KBM-7 (cell line): ENCODE data around the gene KNL1.

ENCODE experiments used
- DNase-seq: peaks from one replicate; pipeline ENCODE4 v3.0.0-alpha.2; 2015
- in situ Hi-C: fragments of 300-500 bp; cut with MboI; formaldehyde crosslinking; loops from 2 replicates; pipeline ENCODE4 v1.14.3; 2020; ENCODE audit warnings: low sequenced_read_pairs, low pct_unique_long_range_greater_than_20kb, mixed read lengths

The KNL1 gene, protein sequence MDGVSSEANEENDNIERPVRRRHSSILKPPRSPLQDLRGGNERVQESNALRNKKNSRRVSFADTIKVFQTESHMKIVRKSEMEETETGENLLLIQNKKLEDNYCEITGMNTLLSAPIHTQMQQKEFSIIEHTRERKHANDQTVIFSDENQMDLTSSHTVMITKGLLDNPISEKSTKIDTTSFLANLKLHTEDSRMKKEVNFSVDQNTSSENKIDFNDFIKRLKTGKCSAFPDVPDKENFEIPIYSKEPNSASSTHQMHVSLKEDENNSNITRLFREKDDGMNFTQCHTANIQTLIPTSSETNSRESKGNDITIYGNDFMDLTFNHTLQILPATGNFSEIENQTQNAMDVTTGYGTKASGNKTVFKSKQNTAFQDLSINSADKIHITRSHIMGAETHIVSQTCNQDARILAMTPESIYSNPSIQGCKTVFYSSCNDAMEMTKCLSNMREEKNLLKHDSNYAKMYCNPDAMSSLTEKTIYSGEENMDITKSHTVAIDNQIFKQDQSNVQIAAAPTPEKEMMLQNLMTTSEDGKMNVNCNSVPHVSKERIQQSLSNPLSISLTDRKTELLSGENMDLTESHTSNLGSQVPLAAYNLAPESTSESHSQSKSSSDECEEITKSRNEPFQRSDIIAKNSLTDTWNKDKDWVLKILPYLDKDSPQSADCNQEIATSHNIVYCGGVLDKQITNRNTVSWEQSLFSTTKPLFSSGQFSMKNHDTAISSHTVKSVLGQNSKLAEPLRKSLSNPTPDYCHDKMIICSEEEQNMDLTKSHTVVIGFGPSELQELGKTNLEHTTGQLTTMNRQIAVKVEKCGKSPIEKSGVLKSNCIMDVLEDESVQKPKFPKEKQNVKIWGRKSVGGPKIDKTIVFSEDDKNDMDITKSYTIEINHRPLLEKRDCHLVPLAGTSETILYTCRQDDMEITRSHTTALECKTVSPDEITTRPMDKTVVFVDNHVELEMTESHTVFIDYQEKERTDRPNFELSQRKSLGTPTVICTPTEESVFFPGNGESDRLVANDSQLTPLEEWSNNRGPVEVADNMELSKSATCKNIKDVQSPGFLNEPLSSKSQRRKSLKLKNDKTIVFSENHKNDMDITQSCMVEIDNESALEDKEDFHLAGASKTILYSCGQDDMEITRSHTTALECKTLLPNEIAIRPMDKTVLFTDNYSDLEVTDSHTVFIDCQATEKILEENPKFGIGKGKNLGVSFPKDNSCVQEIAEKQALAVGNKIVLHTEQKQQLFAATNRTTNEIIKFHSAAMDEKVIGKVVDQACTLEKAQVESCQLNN (N-terminal part only)

DNA sequence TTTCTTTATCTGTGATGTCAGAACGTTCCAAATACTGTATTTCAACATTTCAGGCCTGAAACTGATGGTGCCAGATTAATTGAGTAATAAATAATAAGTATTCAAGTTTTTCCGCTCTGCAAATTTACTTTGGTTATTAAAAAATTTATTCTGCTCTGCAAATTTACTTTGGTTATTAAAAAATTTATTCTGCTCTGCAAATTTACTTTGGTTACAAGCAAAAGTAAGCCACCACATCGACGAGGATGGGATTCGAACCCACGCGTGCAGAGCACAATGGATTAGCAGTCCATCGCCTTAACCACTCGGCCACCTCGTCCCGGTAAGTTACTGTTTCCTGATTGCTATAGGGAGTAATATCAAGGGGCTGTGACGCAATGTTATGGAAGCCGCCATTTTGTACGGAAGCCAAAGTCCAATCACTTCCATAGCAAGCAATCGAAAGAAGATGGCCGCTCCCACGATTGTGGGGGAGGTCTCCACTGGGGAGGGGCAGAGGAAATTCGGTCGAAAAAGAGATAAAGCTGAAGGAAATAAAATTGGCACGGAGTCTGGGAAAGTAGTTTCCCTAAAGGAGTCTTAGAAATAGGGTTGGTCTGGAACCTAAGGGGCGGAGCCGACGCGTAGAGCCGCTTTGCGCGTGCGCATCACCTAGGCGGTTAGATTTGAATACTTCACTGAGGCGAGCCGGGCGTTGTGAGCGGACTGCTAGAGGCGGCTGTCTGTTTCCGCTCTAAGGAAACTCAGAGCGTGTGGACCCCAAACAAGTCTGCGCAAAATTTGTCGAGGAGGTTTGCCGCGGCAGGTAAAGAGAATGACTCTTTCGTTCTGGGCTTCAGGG is at the start of gene KNL1:
KNL1 (plus strand) TSS at position 662 of the 841 bp plus-strand sequence. CDS start 8,683 bp downstream, outside the sequence.
- peak; percentile 99 for DNase-seq
- in situ Hi-C loops: no loop called here

DNA sequence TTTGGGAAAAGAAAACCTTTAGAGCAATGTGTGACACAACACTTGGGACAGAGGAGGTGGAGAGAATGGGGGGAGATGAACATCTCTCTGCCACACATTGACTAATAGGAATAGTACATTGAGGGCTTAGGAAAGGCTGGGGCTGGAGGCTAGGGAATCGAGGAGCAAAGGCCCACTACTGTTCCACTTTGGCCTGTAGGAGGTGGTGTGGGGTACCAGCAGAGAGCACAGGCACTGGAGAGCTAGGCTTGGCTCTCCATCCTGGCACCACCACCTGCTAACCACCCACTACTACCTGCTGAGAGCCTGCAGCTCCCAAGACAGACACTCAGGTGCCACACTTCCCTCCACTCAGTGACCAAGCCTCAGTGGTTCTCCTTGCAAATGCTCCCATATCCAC is 48.6 kb upstream of the KNL1 start:
- DNase-seq: no peak
- in situ Hi-C loops: no loop called here

DNA sequence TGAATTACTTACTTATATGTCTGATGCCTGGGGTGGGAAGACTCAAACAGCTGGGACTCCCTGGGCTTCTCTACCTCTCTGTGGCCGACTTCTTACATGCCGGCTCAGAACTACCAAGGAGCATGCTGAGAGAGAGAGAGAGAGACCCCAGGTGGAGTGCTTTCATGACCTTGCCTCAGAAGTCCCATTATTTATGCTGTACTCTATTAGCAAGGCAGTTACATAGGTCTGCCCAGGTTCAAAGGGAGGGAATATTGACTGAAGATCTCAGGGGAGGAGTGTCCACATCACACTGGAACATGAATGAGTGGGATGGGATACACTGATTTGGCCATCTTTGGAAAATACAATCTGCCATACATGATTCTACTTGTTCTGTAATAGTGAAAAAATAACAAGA is 45.4 kb upstream of the KNL1 start:
- DNase-seq: no peak
- in situ Hi-C loops: no loop called here

DNA sequence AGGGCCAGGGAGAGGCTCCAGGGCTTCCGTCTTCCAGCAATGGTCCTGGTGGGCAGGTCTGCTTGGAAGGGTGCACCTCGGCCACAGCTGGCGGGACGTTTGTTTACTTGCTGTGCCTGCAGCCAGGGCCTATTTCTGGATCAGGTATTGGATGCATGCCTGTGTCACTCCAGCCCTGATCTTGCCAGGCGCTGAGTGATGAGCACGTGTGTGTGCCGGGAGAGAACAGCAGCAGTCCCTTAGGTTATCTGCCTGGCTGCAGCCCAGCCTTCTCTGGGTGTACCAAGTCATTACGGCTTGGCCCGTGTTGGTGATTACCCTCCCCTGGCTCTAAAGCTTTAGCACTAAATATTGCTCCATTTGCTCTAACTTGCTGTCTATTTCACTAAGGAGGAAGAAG is 44.2 kb upstream of the KNL1 start:
- DNase-seq: no peak
- in situ Hi-C loops: no loop called here

DNA sequence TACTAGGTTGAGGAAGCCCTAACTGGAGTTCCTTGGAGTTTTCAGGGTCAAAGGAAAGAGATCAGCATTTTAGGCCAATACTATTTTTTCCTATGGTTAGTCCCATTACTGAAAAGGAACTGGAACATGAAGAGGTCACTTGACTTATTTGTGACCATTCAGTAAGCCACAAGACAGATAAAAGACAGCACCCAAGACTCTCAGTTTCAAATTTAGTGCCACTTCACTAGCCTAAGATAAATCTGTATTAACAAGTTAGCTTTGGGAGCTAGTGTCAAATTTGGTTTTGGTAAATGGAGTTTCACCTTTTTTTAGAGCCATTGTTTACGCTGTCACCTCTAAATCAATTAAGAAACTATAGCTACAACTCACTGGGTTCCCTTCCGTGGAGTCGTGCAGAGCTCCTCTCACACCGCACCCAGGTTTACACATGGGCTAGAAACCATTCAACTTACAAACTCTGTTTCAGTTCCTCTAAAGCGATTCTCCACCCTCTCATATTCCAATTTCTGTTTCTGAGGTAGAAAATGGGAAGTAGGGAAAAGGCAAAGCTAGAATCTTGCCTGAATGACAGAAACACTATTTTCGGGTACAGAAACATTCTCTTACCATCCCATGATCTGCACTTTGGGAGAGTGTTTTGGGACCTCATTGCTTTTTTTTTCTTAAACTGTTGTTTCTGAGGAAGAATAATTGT is 43.6 kb upstream of the KNL1 start:
- DNase-seq: peak; percentile 47
- in situ Hi-C loops: no loop called here

DNA sequence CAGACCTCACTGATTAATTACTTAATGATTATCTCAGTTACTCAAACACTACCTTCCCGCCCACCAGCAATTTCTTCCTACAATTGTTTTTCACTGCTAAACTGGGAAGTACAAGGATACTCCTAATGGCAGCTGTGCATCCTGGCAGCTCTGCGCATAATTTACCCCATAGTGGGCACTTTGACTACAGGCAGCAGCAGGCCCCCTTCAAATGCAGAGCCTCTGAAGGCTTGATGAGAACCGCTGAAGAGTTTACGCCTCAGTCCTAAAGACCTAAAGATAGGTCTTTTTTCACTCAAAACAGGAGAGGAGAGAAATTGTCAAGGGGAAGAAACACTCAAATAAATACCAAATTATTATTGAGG is 39.9 kb upstream of the KNL1 start:
- in situ Hi-C loops: no loop called here

DNA sequence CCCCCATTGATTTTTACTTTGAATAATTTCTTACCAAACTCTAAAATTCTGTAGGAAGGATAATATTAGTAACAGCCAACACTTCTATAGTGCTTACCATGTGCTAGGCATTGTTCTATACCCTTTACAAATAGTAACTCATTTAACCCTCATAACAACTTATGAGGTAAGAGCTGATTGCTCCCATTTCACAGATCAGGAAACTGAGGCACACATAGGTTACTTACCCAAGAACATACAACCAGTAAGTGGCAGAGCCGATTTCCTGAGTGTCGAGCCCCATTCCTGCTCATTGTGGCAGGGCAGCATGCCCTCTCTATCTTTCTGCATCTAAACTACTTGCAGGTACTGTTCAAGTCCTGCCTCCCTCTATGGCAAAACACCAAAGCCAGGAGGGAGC is 38.2 kb upstream of the KNL1 start:
- DNase-seq: no peak
- in situ Hi-C loops: no loop called here

More for the DNA sequence above, 39.9 kb upstream of the KNL1 start:
- DNase-seq: no peak

DNA sequence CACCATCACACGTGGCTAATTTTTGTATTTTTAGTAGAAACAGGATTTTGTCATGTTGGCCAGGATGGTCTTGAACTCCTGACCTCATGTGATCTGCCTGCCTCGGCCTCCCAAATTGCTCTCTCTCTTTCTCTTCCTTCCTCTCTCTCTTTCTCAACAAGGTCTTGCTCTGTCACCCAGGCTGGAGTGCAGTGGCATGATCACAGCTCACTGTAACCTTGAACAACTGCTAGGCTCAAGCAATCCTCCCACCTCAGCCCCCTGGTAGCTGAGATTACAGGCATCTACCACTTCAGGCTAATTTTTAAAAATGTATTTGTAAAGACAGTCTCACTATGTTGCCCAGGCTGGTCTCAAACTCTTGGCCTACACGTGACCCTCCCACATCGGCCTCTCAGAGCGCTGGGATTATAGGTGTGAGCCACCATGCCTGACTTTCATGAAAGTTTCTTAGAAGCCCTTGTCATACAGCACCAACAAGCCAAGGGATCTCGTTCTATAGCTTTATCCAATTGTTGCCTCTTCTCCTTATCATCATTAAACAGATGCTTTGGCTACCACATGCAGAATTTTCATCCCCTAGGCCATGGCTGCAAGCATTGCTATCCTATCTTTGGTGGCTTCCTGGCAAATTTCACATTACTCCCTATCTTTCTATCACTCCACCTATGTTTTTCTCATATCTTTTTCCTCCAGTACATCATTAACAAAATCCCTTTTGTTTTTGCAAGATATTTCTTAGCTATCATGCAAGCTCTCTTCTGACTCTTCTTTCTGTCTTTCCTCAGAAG is 34.9 kb upstream of the KNL1 start:
- no peak for DNase-seq
- in situ Hi-C loops: no loop called here

DNA sequence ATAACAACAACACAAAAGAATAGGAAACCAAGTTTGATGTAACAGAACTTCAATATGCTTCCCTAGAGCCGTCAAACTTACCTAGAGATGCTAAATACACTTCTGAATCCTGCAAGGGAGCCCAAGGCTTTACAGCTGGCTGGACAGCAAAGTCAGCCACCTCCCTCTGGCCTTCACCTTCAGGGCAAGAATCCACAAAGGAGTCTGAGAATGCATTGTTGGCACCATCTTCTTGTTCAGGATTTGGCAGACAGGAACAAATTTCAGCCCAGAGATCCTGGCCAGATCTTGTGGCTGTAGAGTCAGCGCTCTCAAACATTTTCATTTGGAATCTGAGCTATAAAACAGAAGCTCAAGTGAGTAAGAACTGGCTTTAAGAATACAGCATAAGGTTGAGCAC is 31.4 kb upstream of the KNL1 start:
- DNase-seq: no peak
- in situ Hi-C loops: no loop called here

DNA sequence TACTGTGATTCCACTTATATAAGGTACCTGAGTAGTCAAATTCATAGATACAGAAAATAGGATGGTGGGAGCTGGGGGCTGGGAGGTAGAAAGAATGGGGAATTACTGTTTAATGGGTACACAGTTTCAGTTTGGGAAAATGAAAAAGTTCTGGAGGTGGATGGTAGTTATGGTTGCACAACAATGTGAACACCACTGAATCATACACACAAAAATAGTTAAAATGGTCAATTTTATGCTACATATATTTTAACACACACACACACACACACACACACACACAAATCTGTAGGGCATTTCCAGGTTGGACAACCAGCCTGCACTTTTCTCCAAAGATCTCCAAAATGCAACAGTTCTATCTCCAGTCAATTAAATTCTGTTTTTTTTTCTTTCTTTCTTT is 30.6 kb upstream of the KNL1 start:
- DNase-seq: no peak
- in situ Hi-C loops: no loop called here

DNA sequence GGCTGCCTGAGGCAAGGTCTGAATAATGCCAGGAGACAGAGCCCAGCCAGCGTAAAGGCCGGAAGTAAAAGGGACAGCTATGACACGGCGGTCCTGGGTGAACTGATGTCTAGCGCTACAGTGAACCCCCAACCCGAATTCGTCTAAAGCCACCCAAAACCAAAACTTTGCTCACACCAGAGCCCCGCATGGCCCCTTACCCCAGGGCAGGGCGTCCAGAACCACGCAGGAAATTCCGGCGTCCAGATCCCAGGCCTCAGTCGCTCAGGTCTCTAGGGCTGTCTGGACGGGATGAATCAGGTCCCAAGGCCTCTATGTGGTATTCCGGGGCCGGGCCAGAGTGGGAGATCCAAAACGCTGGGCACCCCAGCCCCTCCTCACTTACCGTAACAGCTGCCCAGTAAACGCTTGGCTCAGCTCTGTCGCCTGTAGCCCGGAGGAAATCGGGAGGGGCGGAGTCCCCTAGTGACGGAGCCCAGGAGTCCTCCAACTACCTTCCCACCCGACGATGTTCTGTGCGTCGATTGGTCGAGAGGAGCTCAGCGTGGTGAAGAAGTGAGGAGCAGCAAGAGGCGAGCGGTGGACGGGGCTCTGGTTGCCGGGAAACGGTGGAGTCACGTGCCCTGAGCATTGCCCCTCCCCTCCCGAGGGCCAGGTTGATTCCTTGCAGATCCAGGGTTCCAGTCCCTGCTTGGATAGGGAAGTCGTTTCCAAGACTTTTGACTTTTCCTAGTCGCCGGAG is 29.3 kb upstream of the KNL1 start, which contains the start of gene CCDC32:
CCDC32 (minus strand) TSS at position 452 of the 742 bp plus-strand sequence. CDS start 2,027 bp downstream, outside the sequence.
- in situ Hi-C loops: no loop called here
- peak; percentile 98 for DNase-seq

DNA sequence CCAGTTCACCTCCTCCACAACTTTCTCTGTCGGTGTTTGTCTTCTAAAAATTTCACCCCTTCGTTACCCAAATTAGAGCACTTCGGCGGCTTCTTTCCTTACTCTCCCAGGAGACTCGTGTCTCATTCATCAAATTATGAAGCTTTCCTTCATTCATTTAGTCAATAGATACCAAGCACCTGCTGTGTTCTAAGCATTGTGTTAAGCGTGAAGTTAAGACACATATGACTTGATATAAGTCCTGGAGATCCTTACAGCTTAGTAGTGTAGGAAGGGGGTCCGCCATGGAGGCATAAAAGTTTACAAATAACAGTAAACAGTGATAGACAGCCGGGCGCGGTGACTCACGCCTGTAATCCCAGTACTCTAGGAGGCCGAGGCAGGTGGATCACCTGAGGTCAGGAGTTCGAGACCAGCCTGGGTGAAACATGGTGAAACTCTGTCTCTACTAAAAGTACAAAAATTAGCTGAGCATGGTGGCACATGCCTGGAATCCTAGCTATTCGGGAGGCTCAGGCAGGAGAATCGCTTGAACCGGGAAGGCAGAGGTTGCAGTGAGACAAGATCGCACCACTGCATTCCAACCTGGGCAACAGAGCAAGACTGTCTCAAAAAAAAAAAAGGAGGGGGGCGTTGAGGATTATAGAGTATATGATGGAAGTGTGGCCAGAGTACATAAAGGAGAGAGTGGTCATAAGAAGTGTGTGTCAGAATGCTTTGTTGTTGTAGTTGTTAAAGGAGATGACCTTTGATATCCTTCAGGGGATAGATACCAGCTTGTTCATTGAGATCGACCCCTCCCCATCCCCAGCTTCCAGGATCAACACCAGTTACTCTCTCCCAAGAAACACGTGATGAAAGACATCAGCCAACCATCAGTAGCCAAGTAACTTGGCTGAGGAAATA is 28.5 kb upstream of the KNL1 start:
- DNase-seq: no peak
- in situ Hi-C loops: no loop called here

DNA sequence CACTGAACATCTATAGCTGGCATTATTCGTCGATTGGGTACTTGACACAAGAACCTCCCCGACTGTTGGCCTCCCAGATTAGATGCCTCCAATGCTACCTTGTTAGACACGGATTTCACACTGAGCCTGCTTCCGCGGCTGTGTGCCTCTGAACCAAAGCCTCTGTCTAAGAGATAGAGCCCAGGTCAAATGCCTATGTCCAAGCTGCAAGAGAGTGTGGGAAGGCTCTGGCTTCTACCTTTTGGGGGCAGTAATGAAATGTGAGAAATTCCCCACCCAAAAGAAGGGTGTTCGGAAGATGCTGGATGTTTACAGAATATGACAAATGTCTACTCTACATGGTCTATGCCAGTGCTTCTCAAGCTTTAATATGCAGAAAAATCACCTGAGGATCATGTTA is 26.9 kb upstream of the KNL1 start:
- DNase-seq: peak; percentile 63
- in situ Hi-C loops: no loop called here

DNA sequence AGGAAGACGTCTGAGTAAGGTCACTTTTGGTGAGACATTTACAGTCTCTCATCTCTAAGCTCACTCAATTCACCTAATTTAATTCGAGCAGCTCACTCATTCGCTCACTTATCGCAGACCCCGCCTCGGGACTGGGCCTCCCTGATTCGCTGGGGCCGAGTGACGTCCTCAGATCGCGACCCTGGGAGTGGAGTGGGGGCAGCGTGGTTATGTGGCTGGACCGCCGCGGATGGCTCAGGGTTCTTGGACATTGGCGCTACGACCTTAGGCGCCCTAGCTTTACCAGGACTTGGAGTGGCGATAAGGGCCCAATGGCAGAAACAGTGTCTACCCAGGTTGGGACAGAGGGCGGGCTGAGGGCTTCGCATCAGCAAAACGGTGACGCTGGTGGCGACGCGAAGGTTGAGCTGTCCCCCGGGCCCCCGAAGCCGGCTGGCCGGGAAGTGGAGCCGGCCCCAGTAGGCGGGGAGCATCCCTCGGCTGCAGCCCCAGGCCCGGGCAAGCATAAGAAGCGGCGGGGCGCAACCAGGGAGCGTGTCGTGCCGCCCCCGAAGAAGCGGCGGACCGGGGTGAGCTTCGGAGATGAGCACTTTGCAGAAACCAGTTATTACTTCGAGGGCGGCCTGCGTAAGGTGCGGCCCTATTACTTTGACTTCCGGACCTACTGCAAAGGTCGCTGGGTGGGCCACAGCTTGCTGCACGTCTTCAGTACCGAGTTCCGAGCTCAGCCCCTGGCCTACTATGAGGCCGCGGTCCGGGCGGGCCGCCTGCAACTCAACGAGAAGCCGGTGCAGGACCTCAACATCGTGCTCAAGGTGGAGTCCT is 24.7 kb upstream of the KNL1 start, which contains the start of gene RPUSD2:
RPUSD2 (plus strand) TSS at position 171 of the 825 bp plus-strand sequence; CDS start at position 210, 39 bp downstream.
- peak; percentile 91 for DNase-seq
- in situ Hi-C loops: no loop called here

DNA sequence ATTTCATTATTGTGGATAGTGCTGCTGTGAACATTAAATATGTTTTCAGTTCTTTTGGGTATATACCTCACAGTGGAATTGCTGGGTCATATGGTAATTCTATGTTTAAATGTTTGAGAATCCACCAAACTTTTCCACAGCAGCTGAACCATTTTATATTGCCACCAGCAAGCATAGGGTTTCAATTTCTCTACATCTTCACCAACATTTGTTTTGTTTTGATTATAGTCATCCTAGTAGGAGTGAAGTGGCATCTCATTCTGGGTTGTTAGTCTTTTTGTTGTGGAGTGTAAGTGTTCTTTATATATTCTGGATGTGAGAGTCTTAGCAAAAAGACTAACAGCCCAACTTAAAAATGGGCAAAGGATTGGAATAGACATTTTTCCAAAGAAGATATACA is 18.9 kb upstream of the KNL1 start:
- no peak for DNase-seq
- in situ Hi-C loops: no loop called here
